Keratinocyte (primary cell): ENCODE data around the gene GPR158.

ENCODE experiments used
- CTCF ChIP-seq, 3 experiments: IDR thresholded peaks in 1 of 3; conservative IDR thresholded peaks in 1 of 3; optimal IDR thresholded peaks in 1 of 3; 2 replicates in 2 of 3; 3 replicates in 1 of 3; pipeline versions ENCODE3 to v1.5.1; 2011; ENCODE audit warnings: low read length in 3 of 3, mild to moderate bottlenecking in 3 of 3, moderate library complexity in 2 of 3, control low read depth in 1 of 3, inconsistent platforms in 1 of 3; ENCODE audit not compliant: insufficient read depth in 2 of 3; ENCODE audit errors: extremely low read depth in 1 of 3
- EZH2 ChIP-seq: IDR thresholded peaks from one replicate; pipeline ENCODE4 v1.6.1; 2012; ENCODE audit warnings: inconsistent platforms, mild to moderate bottlenecking, low read length, moderate library complexity

GRCh38 chr10:25604591-25604990, 429.8 kb downstream of the GPR158 start:
- TF ChIP-seq CTCF (optimal IDR thresholded peaks at IDR 0.05 in 1 of 3, IDR thresholded peaks at IDR 0.05 in 1 of 3, conservative IDR thresholded peaks at IDR 0.05 in 1 of 3; ENCODE audit: extremely low read depth in 1 of 3, insufficient read depth in 2 of 3, low read length in 3 of 3) (no peak), EZH2 (no peak)
